Stimulated activated CD4-positive, alpha-beta T cell treated with anti-CD3 and anti-CD28 coated beads, Interleukin-4, amount 100 ng/mL, for 1 hour (primary cell): ENCODE data around the gene CATSPERZ.
"Not testable (repeated sequence)": the region's sequence is repeated elsewhere in the genome, so short reads cannot be mapped to it uniquely, and the experiment has no call there.

ENCODE experiments used
- DNase-seq: peaks from one replicate; pipeline ENCODE4 v3.0.0-alpha.2; 2020

Gene CATSPERZ

GRCh38 chr11:64321026-64321425 lies 20.9 kb downstream of the CATSPERZ start:
- no peak for DNase-seq

GRCh38 chr11:64321533-64321932 lies 21.4 kb downstream of the CATSPERZ start:
- no peak for DNase-seq

- DNase-seq = no peak
These were observed 22.7 kb downstream of the CATSPERZ start for GRCh38 chr11:64322925-64323260.

GRCh38 chr11:64323373-64323772 lies 23.2 kb downstream of the CATSPERZ start:
- DNase-seq = no peak

GRCh38 chr11:64323984-64324383 lies 23.8 kb downstream of the CATSPERZ start:
- not testable (repeated sequence) for DNase-seq

GRCh38 chr11:64324692-64325469 lies 24.7 kb downstream of the CATSPERZ start:
- DNase-seq = no peak

GRCh38 chr11:64327375-64327774 lies 27.2 kb downstream of the CATSPERZ start:
- no peak for DNase-seq

- DNase-seq = no peak
These were observed 27.8 kb downstream of the CATSPERZ start for GRCh38 chr11:64327993-64328392.

GRCh38 chr11:64330888-64331287 lies 30.7 kb downstream of the CATSPERZ start:
- DNase-seq = no peak

- DNase-seq = peak; percentile 61
These were observed 31.6 kb downstream of the CATSPERZ start for GRCh38 chr11:64331569-64332371.

- DNase-seq = no peak
These were observed 33.4 kb downstream of the CATSPERZ start for GRCh38 chr11:64333556-64333955.

- DNase-seq = no peak
These were observed 34.9 kb downstream of the CATSPERZ start for GRCh38 chr11:64334764-64335735.

- DNase-seq = no peak
These were observed 37.5 kb downstream of the CATSPERZ start for GRCh38 chr11:64337538-64338249.

- DNase-seq = no peak
These were observed 38.6 kb downstream of the CATSPERZ start for GRCh38 chr11:64338716-64339115.

GRCh38 chr11:64339286-64339685 lies 39.1 kb downstream of the CATSPERZ start:
- no peak for DNase-seq

GRCh38 chr11:64339754-64340408 lies 39.7 kb downstream of the CATSPERZ start, which contains the start of gene CCDC88B:
CCDC88B (plus strand) TSS chr11:64340204; CDS start chr11:64340267, 63 bp downstream.
- peak; percentile 79 for DNase-seq

GRCh38 chr11:64340671-64341335 lies 40.6 kb downstream of the CATSPERZ start:
- peak; percentile 80 for DNase-seq

- no peak for DNase-seq
These were observed 41.3 kb downstream of the CATSPERZ start for GRCh38 chr11:64341429-64341828.

- peak; percentile 92 for DNase-seq
These were observed 42.0 kb downstream of the CATSPERZ start for GRCh38 chr11:64341851-64342791.
